WTC11 (cell line): ENCODE data around the gene SLC25A22. TPM values are rescaled to one million over a fixed set of nuclear protein-coding genes. Genes with fewer than 3 reads are reported as not detected.

Experiments used
- ATAC-seq: fragments of 200-7000 bp; cut with Tn5 transposase; 2 replicates; pipeline ENCODE4 v1.10.0; 2021; ENCODE audit warnings: mild to moderate bottlenecking, moderate library complexity
- CTCF ChIA-PET: fragments of 300-600 bp; sonication (Branson Sonifier 250); formaldehyde crosslinking; loops from one replicate; lab custom pipeline; 2021; ENCODE audit warnings: antibody characterized with exemption; lab: Charles Lee
- POLR2A ChIA-PET: fragments of 350-600 bp; sonication (Branson Sonifier 250); formaldehyde crosslinking; loops from one replicate; lab custom pipeline; 2021; ENCODE audit warnings: antibody characterized with exemption; lab: Charles Lee
- DNase-seq: peaks from one replicate; pipeline ENCODE4 v3.0.0; 2021; ENCODE audit warnings: low spot score
- H3K27ac Mint-ChIP-seq: 2 replicates; pipeline ENCODE4 v1.8.0; 2021; ENCODE audit warnings: mixed read lengths
- H3K27me3 Mint-ChIP-seq: 2 replicates; pipeline ENCODE4 v1.8.0; 2021; ENCODE audit warnings: low read depth, mild to moderate bottlenecking, moderate library complexity, mixed read lengths
- H3K36me3 Mint-ChIP-seq: 2 replicates; pipeline ENCODE4 v1.8.0; 2021; ENCODE audit warnings: mixed read lengths
- H3K4me1 Mint-ChIP-seq: 2 replicates; pipeline ENCODE4 v1.8.0; 2022; ENCODE audit warnings: mixed read lengths
- H3K4me3 Mint-ChIP-seq: 2 replicates; pipeline ENCODE4 v1.8.0; 2021; ENCODE audit warnings: mild to moderate bottlenecking, moderate library complexity, mixed read lengths
- H3K9me3 Mint-ChIP-seq: 2 replicates; pipeline ENCODE4 v1.8.0; 2021; ENCODE audit warnings: mixed read lengths
- ARID4B ChIP-seq: sonication (generic); formaldehyde crosslinking; IDR thresholded peaks from 2 replicates; pipeline ENCODE4 v1.8.0; 2023; ENCODE audit warnings: missing genetic modification reagents, mild to moderate bottlenecking, borderline replicate concordance
- ATF1 ChIP-seq: sonication (generic); formaldehyde crosslinking; IDR thresholded peaks from 2 replicates; pipeline ENCODE4 v1.8.1; 2023; ENCODE audit warnings: mild to moderate bottlenecking, moderate library complexity, missing genetic modification reagents
- E2F1 ChIP-seq: sonication (generic); formaldehyde crosslinking; IDR thresholded peaks from 2 replicates; pipeline ENCODE4 v1.8.0; 2022; ENCODE audit warnings: mild to moderate bottlenecking, missing genetic modification reagents
- ESRRA ChIP-seq: sonication (generic); formaldehyde crosslinking; IDR thresholded peaks from 2 replicates; pipeline ENCODE4 v1.8.1; 2022; ENCODE audit warnings: mild to moderate bottlenecking, missing genetic modification reagents, borderline replicate concordance
- FOXJ3 ChIP-seq: sonication (generic); formaldehyde crosslinking; IDR thresholded peaks from 2 replicates; pipeline ENCODE4 v1.9.0; 2021; ENCODE audit warnings: missing genetic modification reagents, mild to moderate bottlenecking, borderline replicate concordance
- FOXP1 ChIP-seq: sonication (generic); formaldehyde crosslinking; IDR thresholded peaks from 2 replicates; pipeline ENCODE4 v1.8.0; 2022; ENCODE audit warnings: missing genetic modification reagents, mild to moderate bottlenecking, moderate library complexity, borderline replicate concordance
- JUN ChIP-seq: sonication (generic); formaldehyde crosslinking; IDR thresholded peaks from 2 replicates; pipeline ENCODE4 v1.8.0; 2023; ENCODE audit warnings: mild to moderate bottlenecking, missing genetic modification reagents
- KAT7 ChIP-seq: sonication (generic); formaldehyde crosslinking; IDR thresholded peaks from 2 replicates; pipeline ENCODE4 v1.8.1; 2023; ENCODE audit warnings: missing genetic modification reagents, mild to moderate bottlenecking, borderline replicate concordance
- MXD4 ChIP-seq: fragments of 250-450 bp; sonication (Bioruptor Pico); IDR thresholded peaks from 2 replicates; pipeline ENCODE4 v1.8.0; 2021; ENCODE audit warnings: mild to moderate bottlenecking, moderate library complexity, borderline replicate concordance
- NFE2L1 ChIP-seq: sonication (generic); formaldehyde crosslinking; IDR thresholded peaks from 2 replicates; pipeline ENCODE4 v1.8.1; 2023; ENCODE audit warnings: missing genetic modification reagents
- PREB ChIP-seq: sonication (generic); formaldehyde crosslinking; IDR thresholded peaks from 2 replicates; pipeline ENCODE4 v1.8.1; 2022; ENCODE audit warnings: mild to moderate bottlenecking, missing genetic modification reagents, moderate library complexity, borderline replicate concordance
- PRRX2 ChIP-seq: fragments of 250-450 bp; sonication (Bioruptor Pico); IDR thresholded peaks from 2 replicates; pipeline ENCODE4 v1.8.0; 2021; ENCODE audit warnings: mild to moderate bottlenecking
- RORB ChIP-seq: fragments of 250-450 bp; sonication (Bioruptor Pico); IDR thresholded peaks from 2 replicates; pipeline ENCODE4 v1.9.0; 2021; ENCODE audit warnings: mild to moderate bottlenecking
- SMAD3 ChIP-seq: sonication (generic); formaldehyde crosslinking; IDR thresholded peaks from 2 replicates; pipeline ENCODE4 v1.8.0; 2022; ENCODE audit warnings: missing genetic modification reagents, mild to moderate bottlenecking, borderline replicate concordance
- USF1 ChIP-seq: sonication (generic); formaldehyde crosslinking; IDR thresholded peaks from 2 replicates; pipeline ENCODE4 v1.8.0; 2022; ENCODE audit warnings: mild to moderate bottlenecking, missing genetic modification reagents
- USF2 ChIP-seq: sonication (generic); formaldehyde crosslinking; IDR thresholded peaks from 2 replicates; pipeline ENCODE4 v1.8.1; 2023; ENCODE audit warnings: mild to moderate bottlenecking, missing genetic modification reagents, moderate library complexity
- ZNF281 ChIP-seq: sonication (generic); formaldehyde crosslinking; IDR thresholded peaks from 2 replicates; pipeline ENCODE4 v1.8.0; 2023; ENCODE audit warnings: mild to moderate bottlenecking, missing genetic modification reagents
- ZNF416 ChIP-seq: fragments of 250-450 bp; sonication (Bioruptor Pico); IDR thresholded peaks from 2 replicates; pipeline ENCODE4 v1.9.0; 2021; ENCODE audit warnings: mild to moderate bottlenecking, inconsistent platforms
- ZNF532 ChIP-seq: fragments of 250-450 bp; sonication (Bioruptor Pico); IDR thresholded peaks from 2 replicates; pipeline ENCODE4 v1.9.0; 2021; ENCODE audit warnings: mild to moderate bottlenecking, borderline replicate concordance
- total RNA-seq: library from RNA; stranded (reverse); gene quantifications from 3 replicates; pipeline ENCODE4 v1.2.3, GENCODE V29; 2021

The SLC25A22 gene
- total RNA-seq, 1 experiment from 2014 or later = 44.8 TPM

GRCh38 chr11:830295-831117 is 32.4 kb upstream of the SLC25A22 start (continued):
- TF ChIP-seq ZNF532 = no peak
- TF ChIP-seq USF1 (CRISPR knock-in tag) = peak; percentile 77; the same call in 1 of the 2 replicates
- 0 out of 2 replicates have a peak, but pooled peaks have one; percentile 20 for TF ChIP-seq SMAD3
- no peak for TF ChIP-seq RORB (CRISPR knock-in tag)
- TF ChIP-seq PRRX2 = no peak
- TF ChIP-seq ATF1 (CRISPR knock-in tag) = 0 out of 2 replicates have a peak, but pooled peaks have one; percentile 45
- no peak for TF ChIP-seq ESRRA
- TF ChIP-seq MXD4 (CRISPR knock-in tag) = no peak
- TF ChIP-seq PREB (CRISPR knock-in tag) = no peak
- TF ChIP-seq ZNF416 (CRISPR knock-in tag) = no peak
- peak; percentile 83 for TF ChIP-seq USF2 (CRISPR knock-in tag)
- peak; percentile 69; the same call in 1 of the 2 replicates for TF ChIP-seq E2F1 (CRISPR knock-in tag)
- no peak for TF ChIP-seq JUN (CRISPR knock-in tag)

GRCh38 chr11:829847-830294 is 31.8 kb upstream of the SLC25A22 start:
- Mint-ChIP-seq H3K4me3 (peak overlapping the region; percentile 76), H3K9me3 (no peaks in the 10 kb centered on the region), H3K36me3 (no peaks in the 10 kb centered on the region), H3K27me3 (peaks cover 33% of the 10 kb centered on the region), H3K27ac (no peak overlapping the region), H3K4me1 (peaks cover 49% of the 10 kb centered on the region)
- CTCF ChIA-PET = interaction anchor here (0.5 to 7.7 kb wide), 9 partner anchors 8 to 698 kb away, joined by 3 to 82 read pairs (median 10); partner anchors contain the start of genes PNPLA2, POLR2L and TSPAN4
- POLR2A ChIA-PET = interaction anchor here (1.2 to 4.7 kb wide), 5 partner anchors 10 to 214 kb away, joined by 3 to 38 read pairs (median 7); partner anchors contain the start of genes IRF7, PNPLA2, RPLP2 and TSPAN4
- DNase-seq (no peak), ATAC-seq (peak; percentile 10)
- TF ChIP-seq ZNF281 (CRISPR knock-in tag) = peak; percentile 66; the same call in 1 of the 2 replicates
- 0 out of 2 replicates have a peak, but pooled peaks have one; percentile 22 for TF ChIP-seq KAT7 (CRISPR knock-in tag)
- TF ChIP-seq NFE2L1 (CRISPR knock-in tag) = peak; percentile 14; the same call in 1 of the 2 replicates
- TF ChIP-seq ARID4B = peak; percentile 56; the same call in 1 of the 2 replicates
- TF ChIP-seq FOXJ3 (CRISPR knock-in tag) = no peak
- 0 out of 2 replicates have a peak, but pooled peaks have one; percentile 18 for TF ChIP-seq FOXP1
